ENCODE measurements around the gene MCRIP1. TPM values are rescaled to one million over a fixed set of nuclear protein-coding genes. Genes with fewer than 3 reads are reported as not detected.

Gene MCRIP1
- total and polyA plus RNA-seq, 2 of the 13 experiments (the other 11 are each of a cell fraction or from before 2014, with no cell fraction given), result 79.7 to 84.9 TPM

DNA sequence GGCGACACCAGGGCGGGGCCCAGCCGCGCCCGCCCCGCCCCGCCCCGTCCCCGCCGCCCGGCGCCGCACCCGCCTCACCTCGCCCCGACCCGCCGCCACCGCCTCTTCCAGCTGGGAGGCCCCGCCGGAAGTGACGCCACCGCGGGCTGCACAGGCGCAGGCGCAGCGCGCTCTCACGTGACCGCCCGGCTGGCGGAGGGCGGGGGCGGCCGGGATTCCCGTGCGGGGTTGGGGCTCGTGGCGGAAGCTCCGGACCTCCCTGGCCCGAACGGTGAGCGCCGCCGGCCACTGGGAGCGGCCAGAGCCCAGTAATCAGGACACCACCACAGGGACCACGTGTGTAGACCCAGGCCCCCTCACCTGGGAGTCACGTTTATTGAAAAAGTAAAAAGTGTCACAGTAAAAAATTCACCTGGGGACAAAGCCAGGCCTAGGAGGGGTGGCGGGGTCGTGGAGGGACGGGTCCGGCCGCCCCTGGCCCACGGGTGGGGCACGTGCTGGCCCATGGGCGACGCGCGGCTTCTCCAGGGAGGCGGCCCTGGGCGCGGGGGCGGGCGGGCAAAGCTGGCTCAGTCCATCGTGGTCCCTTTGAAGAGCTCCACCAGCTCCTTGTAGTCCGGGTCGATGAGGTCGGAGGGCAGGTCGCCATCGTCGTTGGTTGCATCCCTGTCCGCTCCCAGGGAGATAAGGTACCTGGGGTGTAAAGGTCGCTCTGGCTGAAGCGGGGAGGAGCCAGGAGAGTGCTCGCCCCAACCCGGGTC, at the start of gene MCRIP1 (continued):
- TF ChIP-seq ZBTB33 (CRISPR knock-in tag; IDR thresholded peaks at IDR 0.05) (no peak), NCOA5 (CRISPR knock-in tag; IDR thresholded peaks at IDR 0.05) (no peak), NCOR1 (IDR thresholded peaks at IDR 0.05; ENCODE audit: borderline replicate concordance, low read length) (peak; percentile 61), BATF2 (CRISPR knock-in tag; IDR thresholded peaks at IDR 0.05) (peak; percentile 94), KDM1A (CRISPR knock-in tag; IDR thresholded peaks at IDR 0.05) (no peak; the same call in 1 of the 2 replicates), ZNF792 (CRISPR knock-in tag; IDR thresholded peaks at IDR 0.05) (peak; percentile 62; the same call in 1 of the 2 replicates), BHLHE40 (IDR thresholded peaks at IDR 0.05; ENCODE audit: low read length) (peak; percentile 99), ZNF431 (CRISPR knock-in tag; IDR thresholded peaks at IDR 0.05; ENCODE audit: borderline replicate concordance, low read depth) (peak; percentile 71; the same call in 1 of the 2 replicates), GATA4 (IDR thresholded peaks at IDR 0.05; ENCODE audit: borderline replicate concordance, low read depth) (peak; percentile 49; the same call in 1 of the 2 replicates), ZNF256 (CRISPR knock-in tag; conservative IDR thresholded peaks at IDR 0.05) (peak; percentile 50; the same call in 1 of the 2 replicates), BRD4 (CRISPR knock-in tag; IDR thresholded peaks at IDR 0.05) (peak; percentile 96), ZNF746 (CRISPR knock-in tag; IDR thresholded peaks at IDR 0.05) (peak; percentile 79), ZNF589 (CRISPR knock-in tag; conservative IDR thresholded peaks at IDR 0.05) (peak; percentile 94), JDP2 (CRISPR knock-in tag; IDR thresholded peaks at IDR 0.05; ENCODE audit: borderline replicate concordance) (no peak; the same call in 1 of the 2 replicates), NFE2 (CRISPR knock-in tag; IDR thresholded peaks at IDR 0.05) (0 out of 2 replicates have a peak, but pooled peaks have one; percentile 7), MAFF (IDR thresholded peaks at IDR 0.05; ENCODE audit: low read depth, low read length) (no peak), THAP7 (CRISPR knock-in tag; IDR thresholded peaks at IDR 0.05) (0 out of 2 replicates have a peak, but pooled peaks have one; percentile 44), ZSCAN25 (CRISPR knock-in tag; IDR thresholded peaks at IDR 0.05) (peak; percentile 82; the same call in 1 of the 2 replicates)
